GM19025 (cell line): ENCODE data around the gene ZNHIT1.
"Not testable (repeated sequence)": the region's sequence is repeated elsewhere in the genome, so short reads cannot be mapped to it uniquely, and the experiment has no call there.

ENCODE experiments used
- ATAC-seq: cut with Tn5 transposase; IDR thresholded peaks from one replicate; pipeline ENCODE4 v1.9.1; 2021; ENCODE audit warnings: mild to moderate bottlenecking, low read depth, moderate library complexity; ENCODE audit not compliant: unreplicated experiment

ZNHIT1 gene

DNA sequence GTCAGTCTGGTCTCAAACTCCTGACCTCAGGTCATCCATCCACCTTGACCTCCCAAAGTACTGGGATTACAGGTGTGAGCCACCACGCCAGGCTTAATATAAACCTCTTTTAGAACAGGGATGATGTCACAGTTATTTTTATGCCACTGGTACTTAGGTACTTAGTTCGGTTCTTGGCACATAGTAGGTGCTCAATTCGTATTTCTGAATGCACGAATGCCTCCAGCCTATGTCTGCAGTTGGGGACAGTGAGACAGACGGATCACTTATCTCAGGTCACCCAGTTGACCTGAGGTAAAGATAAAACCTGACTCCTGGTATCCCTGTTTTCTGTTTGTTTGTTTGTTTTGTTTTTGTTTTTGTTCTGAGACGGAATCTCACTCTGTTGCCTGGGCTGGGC lies 31.8 kb upstream of the ZNHIT1 start:
- ATAC-seq = no peak

DNA sequence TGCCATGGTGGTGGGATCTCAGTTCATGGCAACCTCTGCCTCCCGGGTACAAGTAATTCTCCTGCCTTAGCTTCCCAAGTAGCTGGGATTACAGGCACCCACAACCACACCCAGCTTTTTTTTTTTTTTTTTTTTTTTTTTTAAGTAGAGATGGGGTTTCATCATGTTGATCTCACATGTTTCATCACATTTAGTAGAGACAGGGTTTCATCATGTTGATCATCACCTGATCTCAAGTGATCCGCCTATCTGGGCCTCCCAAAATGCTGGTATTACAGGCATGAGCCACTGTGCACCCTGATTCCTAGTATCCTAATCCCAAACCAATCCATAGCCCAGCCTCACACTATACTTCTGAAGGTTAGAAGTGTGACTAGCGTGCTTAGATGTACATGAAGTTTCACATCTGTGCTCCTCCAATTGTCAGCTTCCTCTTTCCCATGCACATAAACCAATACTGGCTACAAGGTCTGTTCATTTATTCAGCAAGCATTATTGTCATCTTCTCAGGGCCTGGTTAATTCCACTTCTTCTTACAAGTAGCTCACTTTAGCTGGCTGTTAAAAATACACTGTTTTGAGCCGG lies 31.0 kb upstream of the ZNHIT1 start:
- ATAC-seq = no peak

DNA sequence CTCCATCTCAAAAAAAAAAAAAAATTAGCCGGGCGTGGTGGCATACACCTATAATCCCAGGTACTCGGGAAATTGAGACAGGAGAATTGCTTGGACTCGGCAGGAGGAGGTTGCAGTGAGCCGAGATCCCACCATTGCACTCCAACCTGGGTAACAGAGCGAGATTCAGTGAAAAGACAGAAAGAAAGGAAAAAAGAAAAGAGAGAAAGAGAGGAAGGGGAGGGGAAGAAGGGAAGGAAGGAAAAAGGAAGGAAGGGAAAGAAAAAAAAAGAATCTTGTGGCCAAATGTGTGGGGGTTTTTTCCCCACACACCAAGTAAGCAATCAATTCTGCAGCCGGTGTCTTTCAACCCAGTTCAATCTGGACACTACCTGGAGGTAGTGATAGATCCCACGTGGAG lies 28.9 kb upstream of the ZNHIT1 start:
- ATAC-seq = no peak

DNA sequence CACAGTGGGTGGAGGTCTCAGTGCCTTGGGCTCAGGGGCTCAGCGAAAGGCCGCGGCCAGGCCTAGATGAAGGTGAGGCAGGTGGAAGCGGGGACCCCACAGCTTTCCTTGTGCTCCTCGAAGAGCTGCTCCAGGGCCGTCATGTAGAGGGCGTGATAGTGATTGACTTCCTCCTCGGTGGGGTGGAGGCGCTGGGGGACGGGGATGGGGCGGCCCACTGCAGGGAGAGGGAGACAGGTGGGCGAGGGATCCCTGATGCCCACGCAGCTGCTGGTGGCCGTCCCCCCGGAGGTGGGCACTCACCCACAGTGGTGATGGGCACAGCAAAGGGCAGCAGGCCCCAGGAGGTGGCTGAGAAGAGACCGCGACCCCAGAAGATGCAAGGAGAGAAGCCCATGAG lies 22.1 kb upstream of the ZNHIT1 start:
- no peak for ATAC-seq

DNA sequence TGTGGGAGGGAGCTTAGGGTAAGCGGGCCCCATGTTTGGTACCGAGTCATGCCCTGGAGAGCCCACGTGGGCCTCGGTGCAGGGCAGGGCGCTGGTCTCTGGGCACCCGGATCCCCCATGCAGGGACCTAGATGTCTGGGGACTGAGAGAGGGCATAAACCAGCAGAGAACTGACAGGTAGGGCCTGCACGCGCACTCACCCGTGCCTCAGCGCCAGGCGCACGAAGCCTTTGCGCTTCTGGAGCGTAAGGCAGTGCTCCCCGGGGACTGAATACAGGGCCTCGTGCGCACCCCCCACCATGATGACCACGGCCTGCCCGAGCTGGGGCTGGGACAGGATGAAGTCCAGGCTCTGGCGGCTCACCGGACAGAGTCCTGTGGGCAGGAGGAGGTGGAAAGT lies 20.0 kb upstream of the ZNHIT1 start:
- ATAC-seq = no peak

DNA sequence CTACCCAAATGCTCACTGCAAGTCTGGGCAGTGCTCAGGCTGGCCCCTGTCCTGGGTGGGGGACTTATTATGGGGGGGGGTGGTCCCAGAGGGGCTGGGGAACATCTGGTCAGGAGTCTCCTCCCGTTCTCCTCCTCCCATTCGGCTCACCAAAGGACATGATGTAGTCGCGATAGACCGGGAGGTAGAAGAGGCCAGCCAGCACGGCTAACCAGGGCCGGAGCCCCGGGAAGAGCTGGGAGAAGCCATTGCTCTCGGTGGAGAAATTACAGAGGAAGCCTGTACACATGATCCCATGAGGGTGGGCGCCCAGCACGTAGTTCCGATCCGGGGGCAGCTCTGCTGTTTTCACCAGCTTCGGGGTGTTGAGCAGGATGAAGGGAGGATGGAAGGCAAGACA lies 19.5 kb upstream of the ZNHIT1 start:
- no peak for ATAC-seq

DNA sequence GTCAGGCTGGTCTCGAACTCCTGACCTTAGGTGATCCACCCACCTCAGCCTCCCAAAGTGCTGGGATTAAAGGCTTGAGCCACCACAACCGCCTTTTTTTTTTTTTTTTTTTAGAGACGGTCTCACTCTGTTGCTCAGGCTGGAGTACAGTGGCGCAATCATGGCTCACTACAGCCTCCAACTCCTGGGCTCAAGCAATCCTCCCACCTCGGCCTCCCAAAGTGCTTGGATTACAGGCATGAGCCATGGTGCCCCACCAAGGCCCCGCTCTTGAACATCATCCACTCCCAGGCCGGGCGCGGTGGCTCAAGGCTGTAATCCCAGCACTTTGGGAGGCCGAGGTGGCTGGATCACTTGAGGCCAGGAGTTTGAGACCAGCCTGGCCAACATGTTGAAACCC lies 18.4 kb upstream of the ZNHIT1 start:
- not testable (repeated sequence) for ATAC-seq

DNA sequence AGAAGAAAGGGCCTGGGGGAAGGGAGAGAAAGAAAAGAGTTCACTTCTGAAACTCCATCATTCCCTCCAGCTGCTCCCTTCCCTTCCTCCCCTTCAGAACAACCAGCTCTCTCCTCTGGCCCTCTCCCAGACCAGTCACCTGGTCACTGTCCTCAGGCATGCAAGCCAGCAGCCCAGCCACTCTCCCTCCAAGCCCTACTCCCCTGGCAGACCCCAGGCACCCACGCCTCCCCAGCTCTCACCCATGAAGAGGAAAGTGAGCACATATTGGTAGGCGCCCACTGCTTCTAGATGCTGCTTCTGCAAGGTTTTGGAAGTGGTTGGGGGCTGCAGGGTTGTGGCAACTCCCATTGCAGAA lies 17.5 kb upstream of the ZNHIT1 start:
- no peak for ATAC-seq

DNA sequence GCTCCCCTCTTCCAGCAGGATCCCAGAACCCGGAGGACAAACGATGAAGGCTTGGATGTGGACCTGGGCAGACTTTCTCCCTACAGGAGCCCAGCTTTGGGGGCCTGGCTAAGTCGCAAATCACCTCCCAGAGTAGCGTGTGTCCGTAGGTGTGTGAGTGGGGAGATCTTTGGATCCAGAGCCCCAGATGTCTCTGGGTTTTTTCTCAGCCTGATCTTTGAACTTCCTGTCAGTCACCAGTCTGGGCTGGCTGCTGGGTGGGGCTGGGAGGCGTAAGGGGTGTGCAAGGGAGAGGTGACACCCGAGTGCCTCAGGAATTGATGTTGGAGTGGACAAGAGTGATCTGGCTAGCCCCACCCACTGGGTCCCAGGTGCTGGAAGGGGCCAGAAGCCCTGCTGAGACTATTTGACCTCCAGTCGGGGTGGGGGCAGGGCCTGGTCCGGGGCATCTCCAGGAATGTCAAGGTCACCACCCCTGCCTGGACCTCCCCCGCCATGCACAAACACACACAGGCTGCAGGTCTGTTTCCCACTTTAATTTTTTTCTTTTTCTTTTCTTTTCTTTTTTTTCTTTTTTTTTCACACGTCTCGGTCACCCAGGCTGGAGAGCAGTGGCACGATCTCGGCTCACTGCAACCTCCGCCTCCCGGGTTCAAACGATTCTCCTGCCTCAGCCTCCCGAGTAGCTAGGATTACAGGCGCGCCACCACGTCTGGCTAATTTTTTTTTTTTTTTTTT lies 16.9 kb upstream of the ZNHIT1 start, which contains the start of gene MOGAT3:
Gene MOGAT3 (minus strand): TSS at position 175 of the 738 bp plus-strand sequence. CDS start 182 bp downstream, outside the sequence.
- no peak for ATAC-seq

DNA sequence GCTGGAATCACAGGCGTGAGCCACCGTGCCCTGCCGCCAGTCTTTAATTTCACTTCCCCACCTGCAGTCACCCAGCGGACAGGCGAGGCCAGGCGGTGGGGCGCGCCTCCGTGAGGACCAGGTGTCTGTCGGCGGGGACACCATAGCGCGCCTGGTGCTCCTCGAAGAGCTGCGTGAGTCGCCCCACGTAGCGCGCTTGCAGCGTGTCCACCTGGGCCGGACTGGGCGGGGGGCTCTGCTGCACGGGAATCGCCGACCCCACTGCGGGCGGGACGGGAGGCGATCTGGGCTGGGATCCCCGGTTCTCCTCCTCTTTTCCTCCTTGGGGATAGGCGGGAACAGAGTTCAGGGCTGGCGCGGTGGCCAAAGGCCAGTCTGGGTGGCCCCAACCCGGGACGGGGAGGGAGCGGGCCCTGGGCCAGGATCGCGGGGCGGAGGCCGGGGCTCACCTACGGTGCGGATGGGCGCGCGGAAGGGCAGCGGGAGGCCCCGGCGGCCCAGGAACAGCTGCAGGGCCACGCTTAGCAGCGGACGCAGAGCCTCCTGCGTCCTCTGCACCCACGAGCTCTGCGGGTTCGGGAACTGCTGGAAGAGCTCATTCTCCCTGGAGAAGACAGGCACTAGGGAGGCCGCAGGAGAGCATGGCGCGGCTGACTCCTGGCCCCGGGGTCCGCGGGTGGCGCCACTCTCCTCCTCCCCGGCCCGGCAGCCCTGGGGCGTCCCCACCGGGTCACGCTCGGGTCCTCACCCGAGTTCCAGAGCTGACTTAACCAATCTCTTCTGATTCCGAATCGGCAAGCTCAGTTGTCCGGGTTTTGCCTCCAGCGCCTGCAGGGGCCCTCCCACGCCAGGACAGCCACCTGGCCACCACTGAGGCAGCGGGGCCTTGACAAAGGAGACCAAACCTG lies 16.0 kb upstream of the ZNHIT1 start:
- no peak for ATAC-seq

DNA sequence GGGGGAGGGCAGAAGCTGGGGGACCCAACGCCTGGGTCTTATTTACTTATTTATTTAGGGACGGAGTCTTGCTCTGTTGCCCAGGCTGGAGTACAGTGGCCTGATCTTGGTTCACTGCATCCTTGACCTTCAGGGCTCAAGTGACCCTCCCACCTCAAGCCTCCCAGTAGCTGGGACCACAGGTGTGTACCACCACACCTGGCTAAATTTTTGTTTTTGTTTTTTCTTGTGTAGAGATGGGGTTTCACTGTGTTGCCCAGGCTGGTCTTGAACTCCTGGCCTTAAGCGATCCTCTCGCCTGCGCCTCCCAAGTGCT lies 15.4 kb upstream of the ZNHIT1 start:
- ATAC-seq = no peak

DNA sequence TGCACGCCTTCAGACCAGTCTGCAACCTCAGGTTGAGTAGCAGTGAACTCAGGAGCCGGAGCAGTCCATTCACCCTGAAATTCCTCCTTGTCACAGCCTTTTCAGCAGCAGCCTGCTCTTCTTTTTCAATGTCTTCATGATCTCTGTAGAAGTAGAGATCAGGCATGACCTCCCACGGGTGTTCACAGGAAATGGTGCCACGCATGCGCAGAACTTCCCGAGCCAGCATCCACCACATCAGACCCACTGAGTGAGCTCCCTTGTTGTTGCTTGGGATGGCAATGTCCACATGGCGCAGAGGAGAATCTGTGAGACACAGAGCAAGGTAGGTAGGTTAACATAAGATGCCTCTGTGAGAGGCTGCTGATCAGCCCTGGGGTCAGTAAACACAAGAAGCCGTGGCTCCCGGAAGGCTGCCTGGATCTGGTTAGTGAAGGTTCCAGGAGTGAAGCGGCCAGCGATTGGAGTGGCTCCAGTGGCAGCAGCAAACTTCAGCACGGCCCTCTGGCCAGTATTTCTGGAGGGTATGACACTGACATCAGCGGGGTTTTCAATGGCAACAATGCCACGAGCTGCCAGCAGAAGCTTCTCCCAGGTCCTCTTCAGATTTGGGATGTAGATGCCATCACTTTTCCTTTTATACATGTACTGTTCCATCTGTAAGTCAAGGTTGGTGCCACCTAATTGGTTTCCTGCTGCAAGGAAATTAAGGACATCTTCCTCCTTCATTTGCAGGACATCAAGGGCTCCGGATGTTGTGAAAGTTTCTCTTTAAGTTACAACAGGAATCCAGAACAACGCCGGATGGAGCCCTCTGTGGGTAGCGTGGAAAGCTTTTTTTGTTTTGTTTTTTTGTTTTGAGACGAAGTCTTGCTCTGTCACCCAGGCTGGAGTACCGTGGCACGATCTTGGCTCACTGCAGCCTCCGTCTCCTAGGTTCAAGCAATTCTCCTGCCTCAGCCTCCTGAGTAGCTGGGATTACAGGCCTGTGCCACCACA lies 13.9 kb upstream of the ZNHIT1 start:
- ATAC-seq = not testable (repeated sequence)

DNA sequence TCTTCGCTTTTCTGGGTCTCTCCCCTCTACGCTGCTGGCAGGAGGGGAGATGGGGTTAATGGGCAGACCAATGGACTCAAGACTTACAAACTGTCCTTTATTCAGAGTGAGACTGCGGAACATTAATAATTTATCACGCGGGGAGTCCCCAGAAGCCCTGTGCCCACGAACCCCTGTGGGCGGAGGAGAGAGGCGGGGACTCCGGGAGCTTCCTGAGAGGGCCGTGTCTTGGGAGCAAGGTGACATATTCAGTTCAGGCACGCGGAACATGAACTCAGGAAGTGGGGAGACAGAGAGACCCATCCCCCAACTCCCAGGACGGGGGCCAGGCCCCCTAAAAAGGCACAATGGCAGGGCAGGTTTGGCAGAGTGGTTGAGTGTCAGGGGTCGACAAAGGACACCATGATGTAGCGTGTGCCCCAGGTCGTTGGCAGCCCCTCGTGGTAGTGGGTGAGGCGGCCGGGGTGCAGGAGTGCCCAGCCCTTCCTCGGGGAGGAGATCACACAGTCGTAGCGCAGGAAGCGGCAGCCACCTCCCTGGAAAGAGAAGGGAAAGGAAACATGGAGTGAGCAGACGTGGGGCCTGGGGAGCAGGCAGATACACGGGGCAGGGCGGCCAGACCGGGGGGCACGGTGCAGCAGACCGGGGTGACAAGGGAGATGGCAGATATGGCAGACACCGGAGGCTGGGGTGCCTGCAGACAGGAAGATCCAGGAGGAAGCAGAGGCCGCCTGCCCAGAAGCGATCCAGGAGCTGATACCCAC lies 11.9 kb upstream of the ZNHIT1 start:
- ATAC-seq = no peak

DNA sequence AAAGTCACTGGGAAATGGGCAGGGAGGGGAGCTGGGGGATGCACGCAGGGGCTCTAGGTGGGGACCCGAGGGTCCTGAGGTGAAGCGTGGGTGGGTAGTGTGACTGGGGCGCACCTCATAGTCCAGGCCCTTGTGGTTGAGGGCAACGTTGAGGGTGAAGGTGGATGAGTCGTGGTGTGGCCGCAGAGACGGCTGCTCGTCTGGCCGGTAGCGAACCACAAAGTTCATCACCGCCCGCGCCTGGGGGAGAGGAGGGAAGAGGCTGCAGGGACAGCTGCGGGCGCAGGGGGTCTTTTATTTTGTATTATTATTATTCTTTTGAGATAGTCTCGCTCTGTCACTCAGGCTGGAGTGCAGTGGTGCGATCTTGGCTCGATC lies 11.3 kb upstream of the ZNHIT1 start:
- no peak for ATAC-seq

DNA sequence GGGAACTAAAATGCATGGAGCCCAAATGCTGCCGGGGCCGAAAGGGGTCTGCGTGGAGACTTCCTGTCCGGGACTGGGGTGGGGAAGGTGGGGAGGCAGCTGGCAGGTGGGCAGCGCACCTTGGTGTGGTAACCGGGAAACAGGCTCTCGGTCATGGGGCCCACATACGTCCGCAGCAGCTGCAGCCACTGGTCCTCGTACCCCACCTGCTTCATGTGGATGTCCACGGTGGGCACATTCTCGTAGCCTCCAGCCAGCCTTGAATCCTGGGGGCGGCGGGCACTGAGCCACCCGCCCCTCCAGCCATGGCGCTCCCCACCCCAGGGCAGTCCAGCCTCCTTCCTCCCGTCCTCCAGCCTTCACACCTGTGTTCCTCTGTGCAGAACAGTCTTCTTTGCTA lies 10.5 kb upstream of the ZNHIT1 start:
- ATAC-seq = no peak

DNA sequence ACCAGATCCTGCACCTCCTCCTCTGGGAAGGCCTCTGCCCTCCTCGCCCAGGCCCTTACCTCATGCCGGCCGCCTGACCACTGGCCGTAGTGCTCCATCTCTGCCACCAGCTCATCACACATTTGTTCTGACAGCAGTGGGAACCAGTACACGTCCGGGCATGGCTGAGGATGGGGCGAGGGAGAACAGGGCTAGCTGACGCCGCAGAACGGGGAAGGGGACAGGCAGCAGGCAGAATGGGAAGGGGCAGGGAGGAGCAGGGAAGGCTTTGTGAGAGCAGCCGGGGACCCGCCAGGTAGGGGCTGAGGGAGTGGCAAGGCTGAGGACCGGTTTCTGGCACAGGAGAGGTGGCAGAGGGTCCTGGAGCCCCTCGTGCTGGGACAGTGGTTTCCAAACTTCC lies 9.2 kb upstream of the ZNHIT1 start:
- ATAC-seq = no peak

DNA sequence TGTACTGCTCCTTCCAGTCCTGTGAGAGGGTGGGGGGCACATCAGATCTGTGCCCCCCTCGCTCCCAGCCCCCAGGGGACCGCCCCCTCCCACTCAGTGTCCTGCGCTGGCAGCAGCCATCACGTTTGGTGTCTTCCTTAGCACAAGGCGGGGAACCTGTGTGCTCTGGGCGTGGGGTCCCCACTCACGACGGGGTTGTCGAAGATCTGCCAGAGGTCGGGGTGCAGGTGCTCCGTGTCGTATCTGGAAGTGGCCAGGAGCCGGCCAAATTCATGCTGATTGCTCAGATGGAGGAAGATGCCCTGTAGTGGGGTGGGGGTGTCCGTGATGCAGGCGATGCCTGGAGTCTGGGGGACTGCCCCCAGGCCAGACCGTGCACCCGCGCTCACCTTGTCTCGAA lies 7.8 kb upstream of the ZNHIT1 start:
- ATAC-seq = no peak

DNA sequence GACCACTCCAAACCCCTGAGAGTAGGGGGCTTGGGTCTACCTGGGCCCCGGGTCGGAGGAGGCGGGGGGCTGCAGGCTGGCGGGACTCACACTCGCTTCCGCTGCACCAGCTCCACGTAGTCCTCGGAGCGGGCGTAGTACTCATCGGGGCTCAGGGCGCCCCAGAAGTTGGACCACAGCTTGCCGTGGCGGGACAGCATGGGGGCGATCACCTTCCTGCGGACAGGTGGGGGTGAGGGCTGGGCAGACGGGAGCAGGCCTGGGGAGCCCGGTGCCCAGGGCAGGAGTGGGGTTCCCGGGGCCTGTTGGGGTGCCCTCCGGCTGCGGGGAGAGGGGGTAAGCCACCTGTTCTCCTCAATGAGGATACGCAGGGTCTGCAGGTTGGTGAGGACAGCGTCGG lies 6.5 kb upstream of the ZNHIT1 start:
- no peak for ATAC-seq

DNA sequence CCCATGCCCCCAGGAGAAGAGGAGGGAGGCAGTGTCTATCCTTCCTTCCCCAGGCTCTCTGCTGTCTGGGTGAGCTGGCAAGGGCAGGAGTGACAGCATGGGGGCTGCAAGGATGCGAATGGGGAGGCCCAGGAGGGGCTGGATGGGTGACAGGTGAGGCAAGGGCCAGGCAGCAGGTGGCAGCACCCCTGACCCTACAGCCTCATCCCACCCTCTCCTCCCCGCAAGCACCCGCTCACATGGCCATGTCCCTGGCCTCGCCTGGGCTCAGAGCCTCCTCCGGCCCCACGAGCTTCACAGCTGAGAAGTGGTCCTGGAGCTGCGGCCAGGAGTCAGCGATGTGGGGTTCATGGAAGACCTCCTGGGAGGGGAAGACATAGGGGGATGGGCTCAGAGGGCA lies 6.0 kb upstream of the ZNHIT1 start:
- no peak for ATAC-seq
